Mammary epithelial cell (primary cell): Measurements from ENCODE around the gene ZKSCAN3.

Experiments
- CTCF ChIP-seq, 2 donors: IDR thresholded peaks in 1 of 2; conservative IDR thresholded peaks in 1 of 2; 2 replicates each; pipeline ENCODE4 v1.5.1; 2011 to 2012; ENCODE audit warnings: inconsistent platforms in 2 of 2, low read length in 2 of 2, mild to moderate bottlenecking in 2 of 2, control low read depth in 1 of 2, low read depth in 1 of 2; ENCODE audit not compliant: insufficient read depth in 1 of 2; ENCODE audit errors: extremely low read depth in 1 of 2
- EZH2 ChIP-seq: IDR thresholded peaks from 2 replicates; pipeline ENCODE4 v1.6.1; 2012; ENCODE audit warnings: low read length, inconsistent platforms, borderline replicate concordance

- TF ChIP-seq CTCF (conservative IDR thresholded peaks at IDR 0.05 in 1 of 2, IDR thresholded peaks at IDR 0.05 in 1 of 2; ENCODE audit: extremely low read depth in 1 of 2, insufficient read depth in 1 of 2, low read depth in 1 of 2, low read length in 2 of 2) = no peak
- TF ChIP-seq EZH2 = no peak
Observed at GRCh38 chr6:28349344-28349891, 329 bp upstream of the ZKSCAN3 start.
